Mammary epithelial cell (primary cell): ENCODE measurements around the gene FAM98A.

Experiments
- EZH2 ChIP-seq: IDR thresholded peaks from 2 replicates; pipeline ENCODE4 v1.6.1; 2012; ENCODE audit warnings: low read length, inconsistent platforms, borderline replicate concordance
- TF ChIP-seq, protein P1 (sequence below), 2 donors: IDR thresholded peaks in 1 of 2; conservative IDR thresholded peaks in 1 of 2; 2 replicates each; pipeline ENCODE4 v1.5.1; 2011 to 2012; ENCODE audit warnings: inconsistent platforms in 2 of 2, low read length in 2 of 2, mild to moderate bottlenecking in 2 of 2, control low read depth in 1 of 2, low read depth in 1 of 2; ENCODE audit not compliant: insufficient read depth in 1 of 2; ENCODE audit errors: extremely low read depth in 1 of 2

DNA sequence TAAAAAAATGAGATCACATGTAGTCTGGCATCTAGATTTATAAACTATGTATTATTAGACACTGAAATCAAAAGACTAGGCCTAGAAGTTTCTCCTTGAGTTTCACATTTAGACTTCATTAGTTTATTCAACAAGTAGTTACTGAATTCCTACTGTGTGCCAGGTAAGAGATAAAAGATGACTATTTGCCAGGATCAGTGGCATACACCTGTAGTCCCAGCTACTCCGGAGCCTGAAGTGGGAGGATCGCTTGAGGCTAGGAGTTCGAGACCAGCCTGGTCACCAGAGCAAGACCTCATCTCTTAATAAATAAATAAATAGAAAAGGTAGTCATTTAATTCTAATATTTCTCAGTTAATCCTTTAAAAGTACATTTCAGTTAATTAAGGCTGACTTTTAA is 2.1 kb downstream of the FAM98A start:
- TF ChIP-seq, protein P1, sequence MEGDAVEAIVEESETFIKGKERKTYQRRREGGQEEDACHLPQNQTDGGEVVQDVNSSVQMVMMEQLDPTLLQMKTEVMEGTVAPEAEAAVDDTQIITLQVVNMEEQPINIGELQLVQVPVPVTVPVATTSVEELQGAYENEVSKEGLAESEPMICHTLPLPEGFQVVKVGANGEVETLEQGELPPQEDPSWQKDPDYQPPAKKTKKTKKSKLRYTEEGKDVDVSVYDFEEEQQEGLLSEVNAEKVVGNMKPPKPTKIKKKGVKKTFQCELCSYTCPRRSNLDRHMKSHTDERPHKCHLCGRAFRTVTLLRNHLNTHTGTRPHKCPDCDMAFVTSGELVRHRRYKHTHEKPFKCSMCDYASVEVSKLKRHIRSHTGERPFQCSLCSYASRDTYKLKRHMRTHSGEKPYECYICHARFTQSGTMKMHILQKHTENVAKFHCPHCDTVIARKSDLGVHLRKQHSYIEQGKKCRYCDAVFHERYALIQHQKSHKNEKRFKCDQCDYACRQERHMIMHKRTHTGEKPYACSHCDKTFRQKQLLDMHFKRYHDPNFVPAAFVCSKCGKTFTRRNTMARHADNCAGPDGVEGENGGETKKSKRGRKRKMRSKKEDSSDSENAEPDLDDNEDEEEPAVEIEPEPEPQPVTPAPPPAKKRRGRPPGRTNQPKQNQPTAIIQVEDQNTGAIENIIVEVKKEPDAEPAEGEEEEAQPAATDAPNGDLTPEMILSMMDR (conservative IDR thresholded peaks at IDR 0.05 in 1 of 2, IDR thresholded peaks at IDR 0.05 in 1 of 2; ENCODE audit: extremely low read depth in 1 of 2, insufficient read depth in 1 of 2, low read depth in 1 of 2, low read length in 2 of 2): no peak
- no peak for TF ChIP-seq EZH2
